ENCODE results near the gene SAMM50. TPM values are rescaled to one million over a fixed set of nuclear protein-coding genes. Genes with fewer than 3 reads are reported as not detected.

The SAMM50 gene
- total RNA-seq, 1 donor from 2014 or later, result 32.6 TPM

- Histone ChIP-seq H3K36me3 (ENCODE audit: control insufficient read depth, insufficient read depth, low read length) (no peaks in the 10 kb centered on the region), H3K4me3 (ENCODE audit: low read depth, low read length) (no peak overlapping the region), H3K27me3 (ENCODE audit: control insufficient read depth, insufficient read depth, low read length) (no peaks in the 10 kb centered on the region)
- DNase-seq (ENCODE audit: low read depth), result no peak
- no peak for TF ChIP-seq CTCF (IDR thresholded peaks at IDR 0.05; ENCODE audit: insufficient read depth, low read length, severe bottlenecking)
- FAIRE-seq, result no peak
Observed at GRCh38 chr22:43928908-43929307, 26.3 kb upstream of the SAMM50 start.

GRCh38 chr22:43931771-43932170 lies 23.5 kb upstream of the SAMM50 start:
- FAIRE-seq, result no peak
- H3K36me3 ChIP-seq (ENCODE audit: control insufficient read depth, insufficient read depth, low read length), result no peaks in the 10 kb centered on the region
- H3K4me3 ChIP-seq (ENCODE audit: low read depth, low read length), result no peak overlapping the region
- DNase-seq (ENCODE audit: low read depth), result no peak
- H3K27me3 ChIP-seq (ENCODE audit: control insufficient read depth, insufficient read depth, low read length), result no peaks in the 10 kb centered on the region
- TF ChIP-seq CTCF (IDR thresholded peaks at IDR 0.05; ENCODE audit: insufficient read depth, low read length, severe bottlenecking), result no peak

GRCh38 chr22:43941449-43941848 lies 13.8 kb upstream of the SAMM50 start:
- no peak overlapping the region for H3K4me3 ChIP-seq (ENCODE audit: low read depth, low read length)
- H3K36me3 ChIP-seq (ENCODE audit: control insufficient read depth, insufficient read depth, low read length), result peaks cover 3% of the 10 kb centered on the region
- FAIRE-seq (no peak), DNase-seq (ENCODE audit: low read depth) (no peak)
- no peaks in the 10 kb centered on the region for H3K27me3 ChIP-seq (ENCODE audit: control insufficient read depth, insufficient read depth, low read length)
- TF ChIP-seq CTCF (IDR thresholded peaks at IDR 0.05; ENCODE audit: insufficient read depth, low read length, severe bottlenecking), result no peak

- no peaks in the 10 kb centered on the region for H3K27me3 ChIP-seq (ENCODE audit: control insufficient read depth, insufficient read depth, low read length)
- DNase-seq (ENCODE audit: low read depth) (no peak), FAIRE-seq (peak; percentile 18)
- no peak overlapping the region for H3K4me3 ChIP-seq (ENCODE audit: low read depth, low read length)
- no peak for TF ChIP-seq CTCF (IDR thresholded peaks at IDR 0.05; ENCODE audit: insufficient read depth, low read length, severe bottlenecking)
- H3K36me3 ChIP-seq (ENCODE audit: control insufficient read depth, insufficient read depth, low read length), result peaks cover 3% of the 10 kb centered on the region
Observed at GRCh38 chr22:43944670-43945430, 10.4 kb upstream of the SAMM50 start.

GRCh38 chr22:43945632-43946383 lies 9.4 kb upstream of the SAMM50 start:
- peak; percentile 92 for TF ChIP-seq CTCF (IDR thresholded peaks at IDR 0.05; ENCODE audit: insufficient read depth, low read length, severe bottlenecking)
- no peaks in the 10 kb centered on the region for H3K27me3 ChIP-seq (ENCODE audit: control insufficient read depth, insufficient read depth, low read length)
- FAIRE-seq, result peak; percentile 94
- peak; percentile 44 for DNase-seq (ENCODE audit: low read depth)
- H3K4me3 ChIP-seq (ENCODE audit: low read depth, low read length), result no peak overlapping the region
- H3K36me3 ChIP-seq (ENCODE audit: control insufficient read depth, insufficient read depth, low read length), result no peaks in the 10 kb centered on the region
